Measurements from ENCODE around the gene PKD2. TPM values are rescaled to one million over a fixed set of nuclear protein-coding genes. Genes with fewer than 3 reads are reported as not detected.
A peak's percentile ranks its signal among the peaks of the same experiment; 100 is the strongest.

PKD2 gene
- total and polyA plus RNA-seq, 2 donors (not counting 1 experiment from before 2014, with no cell fraction given), result 109 to 158 TPM

DNA sequence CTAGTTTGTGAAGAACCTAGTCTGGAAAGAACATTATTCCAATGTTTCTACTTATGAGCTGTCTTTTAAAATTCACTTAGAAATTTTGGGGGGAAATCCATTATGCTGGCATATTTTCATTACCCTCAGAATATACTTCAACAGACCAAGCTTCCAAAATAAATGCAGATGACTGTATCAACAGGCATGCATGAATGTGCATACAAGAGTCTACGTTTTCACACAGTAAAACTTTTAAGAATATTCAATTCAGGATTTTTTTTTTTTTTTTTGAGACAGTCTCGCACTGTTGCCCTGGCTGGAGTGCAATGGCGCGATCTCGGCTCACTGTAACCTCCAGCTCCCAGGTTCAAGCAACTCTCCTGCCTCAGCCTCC lies 101.3 kb downstream of the PKD2 start:
- Histone ChIP-seq H4K20me1 (ENCODE audit: control insufficient read depth, extremely low read depth, insufficient read depth, low read length) (no peaks in the 10 kb centered on the region), H2AFZ (ENCODE audit: low read length) (no peak overlapping the region), H3K4me3 (replicated peaks in 1 of 4; ENCODE audit: control extremely low read depth in 1 of 4, insufficient read depth in 1 of 4, low read depth in 3 of 4, low read length in 4 of 4) (no peak overlapping the region), H3K27ac (ENCODE audit: insufficient read depth, low read length) (no peak overlapping the region), H3K4me1 (ENCODE audit: control insufficient read depth, extremely low read depth, insufficient read depth, low read length) (peaks cover 8% of the 10 kb centered on the region), H3K9ac (ENCODE audit: insufficient read depth, low read length) (no peak overlapping the region), H3K79me2 (ENCODE audit: control insufficient read depth, insufficient read depth, low read length) (no peaks in the 10 kb centered on the region), H3K27me3 (ENCODE audit: control insufficient read depth, insufficient read depth, low read length) (no peaks in the 10 kb centered on the region), H3K4me2 (ENCODE audit: extremely low read depth, insufficient read depth, low read length) (no peak overlapping the region), H3K36me3 (ENCODE audit: control insufficient read depth, insufficient read depth, low read length) (no peaks in the 10 kb centered on the region), H3K9me3 (ENCODE audit: control insufficient read depth, insufficient read depth, low read depth, low read length) (no peaks in the 10 kb centered on the region)
- DNase-seq (ENCODE audit: low read depth in 2 of 2), result peak in 1 of 2 donors; percentile 45
- TF ChIP-seq EZH2 (IDR thresholded peaks at IDR 0.05; ENCODE audit: low read length, missing control alignments), result no peak
- TF ChIP-seq, protein P1, sequence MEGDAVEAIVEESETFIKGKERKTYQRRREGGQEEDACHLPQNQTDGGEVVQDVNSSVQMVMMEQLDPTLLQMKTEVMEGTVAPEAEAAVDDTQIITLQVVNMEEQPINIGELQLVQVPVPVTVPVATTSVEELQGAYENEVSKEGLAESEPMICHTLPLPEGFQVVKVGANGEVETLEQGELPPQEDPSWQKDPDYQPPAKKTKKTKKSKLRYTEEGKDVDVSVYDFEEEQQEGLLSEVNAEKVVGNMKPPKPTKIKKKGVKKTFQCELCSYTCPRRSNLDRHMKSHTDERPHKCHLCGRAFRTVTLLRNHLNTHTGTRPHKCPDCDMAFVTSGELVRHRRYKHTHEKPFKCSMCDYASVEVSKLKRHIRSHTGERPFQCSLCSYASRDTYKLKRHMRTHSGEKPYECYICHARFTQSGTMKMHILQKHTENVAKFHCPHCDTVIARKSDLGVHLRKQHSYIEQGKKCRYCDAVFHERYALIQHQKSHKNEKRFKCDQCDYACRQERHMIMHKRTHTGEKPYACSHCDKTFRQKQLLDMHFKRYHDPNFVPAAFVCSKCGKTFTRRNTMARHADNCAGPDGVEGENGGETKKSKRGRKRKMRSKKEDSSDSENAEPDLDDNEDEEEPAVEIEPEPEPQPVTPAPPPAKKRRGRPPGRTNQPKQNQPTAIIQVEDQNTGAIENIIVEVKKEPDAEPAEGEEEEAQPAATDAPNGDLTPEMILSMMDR (conservative IDR thresholded peaks at IDR 0.05 in 1 of 2, IDR thresholded peaks at IDR 0.05 in 1 of 2; ENCODE audit: low read depth in 1 of 2, low read length in 2 of 2), result no peak

DNA sequence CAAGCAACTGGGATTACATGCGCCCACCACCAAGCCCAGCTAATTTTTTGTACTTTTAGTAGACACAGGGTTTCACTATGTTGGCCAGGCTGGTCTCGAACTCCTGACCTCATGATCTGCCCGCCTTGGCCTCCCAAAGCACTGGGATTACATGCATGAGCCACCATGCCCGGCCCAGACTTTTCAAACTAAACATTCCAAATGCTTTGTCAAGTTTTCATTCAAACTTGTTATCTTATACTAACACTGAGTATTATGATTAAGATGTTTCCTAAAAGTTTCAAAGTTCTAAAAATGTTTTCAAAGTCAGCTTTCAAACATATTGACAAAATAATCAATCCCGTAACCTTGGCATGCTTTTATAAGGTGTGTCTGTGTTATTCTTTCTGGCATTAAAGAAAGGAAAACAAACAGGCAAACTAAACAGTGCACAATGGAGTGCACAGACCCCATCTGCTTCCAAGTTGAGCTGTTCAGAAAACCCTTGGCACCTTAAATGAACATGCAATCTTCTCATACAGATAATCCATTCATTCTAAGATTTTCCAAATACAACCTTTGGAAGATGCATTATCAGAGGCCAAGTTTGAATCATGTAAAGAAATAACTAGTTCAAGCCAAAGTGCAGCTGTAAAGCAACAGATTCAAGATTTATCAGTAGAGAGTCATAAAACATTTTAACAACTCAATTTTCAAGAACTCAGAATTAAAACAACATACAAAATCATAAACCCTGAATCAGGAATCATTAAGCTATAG lies 101.9 kb downstream of the PKD2 start:
- H3K36me3 ChIP-seq (ENCODE audit: control insufficient read depth, insufficient read depth, low read length), result no peaks in the 10 kb centered on the region
- H3K27ac ChIP-seq (ENCODE audit: insufficient read depth, low read length), result no peak overlapping the region
- H3K9me3 ChIP-seq (ENCODE audit: control insufficient read depth, insufficient read depth, low read depth, low read length), result no peaks in the 10 kb centered on the region
- H3K9ac ChIP-seq (ENCODE audit: insufficient read depth, low read length), result no peak overlapping the region
- no peak overlapping the region for H3K4me3 ChIP-seq (replicated peaks in 1 of 4; ENCODE audit: control extremely low read depth in 1 of 4, insufficient read depth in 1 of 4, low read depth in 3 of 4, low read length in 4 of 4)
- H3K4me1 ChIP-seq (ENCODE audit: control insufficient read depth, extremely low read depth, insufficient read depth, low read length), result peaks cover 8% of the 10 kb centered on the region
- TF ChIP-seq EZH2 (IDR thresholded peaks at IDR 0.05; ENCODE audit: low read length, missing control alignments), result no peak
- TF ChIP-seq, protein P1 (conservative IDR thresholded peaks at IDR 0.05 in 1 of 2, IDR thresholded peaks at IDR 0.05 in 1 of 2; ENCODE audit: low read depth in 1 of 2, low read length in 2 of 2), result no peak
- DNase-seq (ENCODE audit: low read depth in 2 of 2), result no peak
- H3K4me2 ChIP-seq (ENCODE audit: extremely low read depth, insufficient read depth, low read length), result no peak overlapping the region
- H3K27me3 ChIP-seq (ENCODE audit: control insufficient read depth, insufficient read depth, low read length), result no peaks in the 10 kb centered on the region
- H3K79me2 ChIP-seq (ENCODE audit: control insufficient read depth, insufficient read depth, low read length), result no peaks in the 10 kb centered on the region
- H2AFZ ChIP-seq (ENCODE audit: low read length), result no peak overlapping the region
- no peaks in the 10 kb centered on the region for H4K20me1 ChIP-seq (ENCODE audit: control insufficient read depth, extremely low read depth, insufficient read depth, low read length)

DNA sequence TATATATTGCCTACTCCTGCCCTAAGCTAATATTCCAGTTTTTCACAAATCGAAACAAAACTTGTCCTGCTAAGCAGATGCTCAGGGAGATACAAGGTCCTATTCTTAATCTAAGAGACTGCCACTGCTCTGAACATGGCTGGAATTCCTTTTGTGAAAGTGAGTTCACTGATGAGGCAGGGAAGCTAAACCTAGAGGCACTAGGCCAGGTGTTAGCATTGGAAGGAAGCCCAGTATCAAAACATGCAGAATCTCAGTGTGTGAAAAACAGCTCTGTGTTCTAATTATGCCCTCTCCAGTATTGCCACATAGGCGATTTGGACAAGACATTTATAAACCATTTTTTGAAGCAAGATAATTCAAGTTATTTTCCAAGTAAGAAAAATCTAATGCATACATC lies 103.4 kb downstream of the PKD2 start:
- H3K4me2 ChIP-seq (ENCODE audit: extremely low read depth, insufficient read depth, low read length), result no peak overlapping the region
- H2AFZ ChIP-seq (ENCODE audit: low read length), result no peak overlapping the region
- no peaks in the 10 kb centered on the region for H4K20me1 ChIP-seq (ENCODE audit: control insufficient read depth, extremely low read depth, insufficient read depth, low read length)
- peak in 1 of 2 donors; percentile 20 for DNase-seq (ENCODE audit: low read depth in 2 of 2)
- H3K4me3 ChIP-seq (replicated peaks in 1 of 4; ENCODE audit: control extremely low read depth in 1 of 4, insufficient read depth in 1 of 4, low read depth in 3 of 4, low read length in 4 of 4), result no peak overlapping the region
- H3K79me2 ChIP-seq (ENCODE audit: control insufficient read depth, insufficient read depth, low read length), result no peaks in the 10 kb centered on the region
- TF ChIP-seq EZH2 (IDR thresholded peaks at IDR 0.05; ENCODE audit: low read length, missing control alignments), result no peak
- TF ChIP-seq, protein P1 (conservative IDR thresholded peaks at IDR 0.05 in 1 of 2, IDR thresholded peaks at IDR 0.05 in 1 of 2; ENCODE audit: low read depth in 1 of 2, low read length in 2 of 2), result no peak
- no peaks in the 10 kb centered on the region for H3K27me3 ChIP-seq (ENCODE audit: control insufficient read depth, insufficient read depth, low read length)
- no peaks in the 10 kb centered on the region for H3K36me3 ChIP-seq (ENCODE audit: control insufficient read depth, insufficient read depth, low read length)
- H3K27ac ChIP-seq (ENCODE audit: insufficient read depth, low read length), result no peak overlapping the region
- no peak overlapping the region for H3K9ac ChIP-seq (ENCODE audit: insufficient read depth, low read length)
- no peaks in the 10 kb centered on the region for H3K9me3 ChIP-seq (ENCODE audit: control insufficient read depth, insufficient read depth, low read depth, low read length)
- H3K4me1 ChIP-seq (ENCODE audit: control insufficient read depth, extremely low read depth, insufficient read depth, low read length), result peaks cover 5% of the 10 kb centered on the region

Data from fibroblast of lung (primary cell).